CD14-positive monocyte (primary cell): ENCODE results near the gene CAMK2A. TPM values are rescaled to one million over a fixed set of nuclear protein-coding genes. Genes with fewer than 3 reads are reported as not detected.

Experiments used
- DNase-seq, 3 donors: peaks; one replicate each; pipeline ENCODE4 v3.0.0-alpha.2; 2011 to 2022
- H2AFZ ChIP-seq: 2 replicates; pipeline ENCODE4 v1.6.0; 2012; ENCODE audit warnings: mild to moderate bottlenecking, low read depth, low read length, inconsistent platforms; ENCODE audit not compliant: insufficient read depth, poor library complexity, severe bottlenecking
- H3K27ac ChIP-seq, 2 donors: 1 replicate in 1 of 2; 2 replicates in 1 of 2; pipeline ENCODE4 v1.5.1; 2012 to 2013; ENCODE audit warnings: low read length in 2 of 2, control low read depth in 1 of 2, inconsistent platforms in 1 of 2, low read depth in 1 of 2, mild to moderate bottlenecking in 1 of 2
- H3K27me3 ChIP-seq, 2 donors: one replicate each; pipeline versions ENCODE4 v1.6.0 to v1.6.1; 2011 to 2013; ENCODE audit warnings: low read length in 2 of 2; ENCODE audit not compliant: control insufficient read depth in 2 of 2, insufficient read depth in 2 of 2
- H3K36me3 ChIP-seq, 2 donors: replicated peaks in 1 of 2; 1 replicate in 1 of 2; 2 replicates in 1 of 2; pipeline versions ENCODE4 v1.5.1 to v1.6.1; 2012 to 2013; ENCODE audit warnings: low read length in 2 of 2, control low read depth in 1 of 2, inconsistent platforms in 1 of 2, mild to moderate bottlenecking in 1 of 2; ENCODE audit not compliant: insufficient read depth in 2 of 2, control insufficient read depth in 1 of 2
- H3K4me1 ChIP-seq, 2 donors: 1 replicate in 1 of 2; 2 replicates in 1 of 2; pipeline versions ENCODE4 v1.5.1 to v1.6.1; 2012 to 2013; ENCODE audit warnings: low read length in 2 of 2, control low read depth in 1 of 2, inconsistent platforms in 1 of 2, mild to moderate bottlenecking in 1 of 2, moderate library complexity in 1 of 2; ENCODE audit not compliant: insufficient read depth in 2 of 2, control insufficient read depth in 1 of 2
- H3K4me2 ChIP-seq: replicated peaks from 2 replicates; pipeline ENCODE3; 2012; ENCODE audit warnings: low read length, moderate library complexity, mild to moderate bottlenecking; ENCODE audit not compliant: poor library complexity, severe bottlenecking; ENCODE audit errors: extremely low read depth
- H3K4me3 ChIP-seq, 3 experiments: fragments of 200-600 bp in 1 of 3; sonication (generic) in 1 of 3; replicated peaks in 1 of 3; 1 replicate in 2 of 3; 2 replicates in 1 of 3; pipeline ENCODE4 v1.5.1; 2011 to 2013; ENCODE audit warnings: low read length in 3 of 3, mild to moderate bottlenecking in 3 of 3, control low read depth in 2 of 3, low read depth in 2 of 3, inconsistent platforms in 1 of 3, moderate library complexity in 1 of 3
- H3K79me2 ChIP-seq: 2 replicates; pipeline ENCODE4 v1.6.0; 2012; ENCODE audit warnings: mild to moderate bottlenecking, control low read depth, inconsistent platforms, low read length, moderate library complexity; ENCODE audit not compliant: insufficient read depth
- H3K9ac ChIP-seq: 2 replicates; pipeline ENCODE4 v1.6.0; 2017; ENCODE audit warnings: low read length, mild to moderate bottlenecking; ENCODE audit not compliant: insufficient read depth, poor library complexity, severe bottlenecking
- H3K9me3 ChIP-seq, 2 donors: replicated peaks in 1 of 2; 1 replicate in 1 of 2; 2 replicates in 1 of 2; pipeline versions ENCODE4 v1.5.1 to v1.6.1; 2012 to 2013; ENCODE audit warnings: low read length in 2 of 2, control low read depth in 1 of 2; ENCODE audit not compliant: control insufficient read depth in 1 of 2, insufficient read depth in 1 of 2
- H4K20me1 ChIP-seq: 2 replicates; pipeline ENCODE4 v1.6.0; 2012; ENCODE audit warnings: mild to moderate bottlenecking, low read length, control low read depth, moderate library complexity; ENCODE audit not compliant: insufficient read depth
- H3K27ac Mint-ChIP-seq, 7 donors: one replicate each; pipeline ENCODE4 v1.8.0; 2020; ENCODE audit warnings: mild to moderate bottlenecking in 7 of 7, mixed read lengths in 7 of 7, moderate library complexity in 6 of 7, inconsistent platforms in 2 of 7
- H3K27me3 Mint-ChIP-seq, 3 donors: one replicate each; pipeline ENCODE4 v1.8.0; 2021 to 2022; ENCODE audit warnings: low read depth in 3 of 3, mild to moderate bottlenecking in 3 of 3, mixed read lengths in 3 of 3, moderate library complexity in 3 of 3, inconsistent platforms in 1 of 3
- H3K36me3 Mint-ChIP-seq, 2 donors: one replicate each; pipeline ENCODE4 v1.8.0; 2020; ENCODE audit warnings: mixed read lengths in 2 of 2, inconsistent platforms in 1 of 2, mild to moderate bottlenecking in 1 of 2
- H3K4me1 Mint-ChIP-seq: one replicate; pipeline ENCODE4 v1.8.0; 2020; ENCODE audit warnings: mild to moderate bottlenecking, mixed read lengths
- H3K4me3 Mint-ChIP-seq, 2 donors: one replicate each; pipeline ENCODE4 v1.8.0; 2020; ENCODE audit warnings: mild to moderate bottlenecking in 2 of 2, mixed read lengths in 2 of 2, moderate library complexity in 1 of 2
- H3K9me3 Mint-ChIP-seq, 7 donors: one replicate each; pipeline ENCODE4 v1.8.0; 2020 to 2022; ENCODE audit warnings: mixed read lengths in 7 of 7, mild to moderate bottlenecking in 6 of 7, moderate library complexity in 6 of 7, inconsistent platforms in 2 of 7
- CTCF ChIP-seq: fragments of 200-600 bp; IDR thresholded peaks from one replicate; pipeline ENCODE4 v1.8.0; 2022; ENCODE audit warnings: antibody characterized with exemption, mild to moderate bottlenecking
- WGBS: methylation state at CpG from one replicate; pipeline ENCODE4 v1.1.5; 2013; ENCODE audit warnings: missing lambda C conversion rate; ENCODE audit not compliant: insufficient coverage; 5-methylcytosine and 5-hydroxymethylcytosine counted together
- intact Hi-C, 2 donors: fragments of 100-400 bp; cut with micrococcal nuclease; formaldehyde crosslinking; loops; one replicate each; pipeline versions ENCODE4 v1.15.0 to v1.15.1; 2023
- polyA plus RNA-seq, 3 donors: library from polyadenylated mRNA; depleted of rRNA in 1 of 3; unstranded in 2 of 3; stranded (reverse) in 1 of 3; fragments of 300-500 nt in 2 of 3; fragments of >200 nt in 1 of 3; fragmentation: Illumina TruSeq in 2 of 3; gene quantifications; 1 replicate in 2 of 3; 2 replicates in 1 of 3; pipeline ENCODE4 v1.2.3, GENCODE V29; 2012 to 2021

CAMK2A gene
- polyA plus RNA-seq, 3 donors, result not detected

GRCh38 chr5:150172556-150172955 is 117.0 kb downstream of the CAMK2A start:
- Mint-ChIP-seq H3K4me3 (no peak overlapping the region), H3K27ac (no peak overlapping the region), H3K9me3 (peaks cover 0 to 4% (median under 1%) of the 10 kb centered on the region in 7 donors), H3K4me1 (peaks cover under 1% of the 10 kb centered on the region), H3K36me3 (peaks cover 0 to 4% of the 10 kb centered on the region in 2 donors), H3K27me3 (peaks cover 28 to 35% (median 30%) of the 10 kb centered on the region in 3 donors)
- Histone ChIP-seq H4K20me1 (no peaks in the 10 kb centered on the region), H3K9me3 (peaks cover 0 to 7% of the 10 kb centered on the region in 2 donors), H3K4me3 (no peak overlapping the region), H2AFZ (no peak overlapping the region), H3K27ac (no peak overlapping the region), H3K4me2 (no peak overlapping the region), H3K79me2 (no peaks in the 10 kb centered on the region), H3K27me3 (peaks cover 24 to 34% of the 10 kb centered on the region in 2 donors), H3K4me1 (no peaks in the 10 kb centered on the region), H3K36me3 (no peaks in the 10 kb centered on the region), H3K9ac (no peak overlapping the region)
- DNase-seq, result no peak
- 100% methylated on average over 2 of the region's 4 CpGs for WGBS
- intact Hi-C loops, result loop anchor here in 1 of 2 donors (5.0 kb wide), 1 partner anchor 40 kb away; no protein-coding TSS in a partner anchor
- TF ChIP-seq CTCF, result no peak

- Histone ChIP-seq H3K9ac (no peak overlapping the region), H3K27me3 (peaks cover 28 to 38% of the 10 kb centered on the region in 2 donors), H3K79me2 (no peaks in the 10 kb centered on the region), H3K4me2 (no peak overlapping the region), H3K4me3 (no peak overlapping the region), H3K9me3 (peaks cover 0 to 11% of the 10 kb centered on the region in 2 donors), H3K36me3 (no peaks in the 10 kb centered on the region), H2AFZ (no peak overlapping the region), H4K20me1 (no peaks in the 10 kb centered on the region), H3K4me1 (no peaks in the 10 kb centered on the region), H3K27ac (no peak overlapping the region)
- Mint-ChIP-seq H3K27me3 (peaks cover 32 to 39% (median 34%) of the 10 kb centered on the region in 3 donors), H3K4me1 (peaks cover 4% of the 10 kb centered on the region), H3K4me3 (no peak overlapping the region), H3K27ac (no peak overlapping the region), H3K9me3 (peaks cover 0 to 7% (median 4%) of the 10 kb centered on the region in 7 donors), H3K36me3 (peaks cover 0 to 6% of the 10 kb centered on the region in 2 donors)
- no peak for DNase-seq
- no peak for TF ChIP-seq CTCF
- WGBS, result 100% methylated on average over 1 of the region's 1 CpG
- intact Hi-C loops, result loop anchor here in 1 of 2 donors (5.0 kb wide), 1 partner anchor 40 kb away; no protein-coding TSS in a partner anchor
These were observed 117.4 kb downstream of the CAMK2A start for GRCh38 chr5:150172145-150172544.

Other genes with a start within 250 kb of the CAMK2A start
- gene CSF1R, start 203.2 kb downstream of the CAMK2A start, polyA plus RNA-seq, result 100 to 1,000 TPM; 180 to 332 (median 242) TPM
- gene PDGFRB, start 133.9 kb downstream of the CAMK2A start, polyA plus RNA-seq, result under 1 TPM; 0.04 to 0.99 (median 0.20) TPM
- gene CDX1, start 123.0 kb downstream of the CAMK2A start, polyA plus RNA-seq, result not detected
- under 1 TPM in 1 of 3 donors, not detected in 2; 0.07 TPM for gene SLC6A7, start 99.7 kb downstream of the CAMK2A start, polyA plus RNA-seq
- gene ARSI, start 13.1 kb upstream of the CAMK2A start, polyA plus RNA-seq, result not detected
- gene TCOF1, start 67.9 kb upstream of the CAMK2A start, polyA plus RNA-seq, result 10 to 100 TPM in 1 of 3 donors, 1 to 10 TPM in 2; 1.4 to 18.0 (median 2.3) TPM
- gene CD74, start 123.1 kb upstream of the CAMK2A start, polyA plus RNA-seq, result 1,000 to 10,000 TPM; 3,498 to 7,550 (median 4,939) TPM
- 1,000 to 10,000 TPM; 2,768 to 4,675 (median 3,499) TPM for gene RPS14, start 160.0 kb upstream of the CAMK2A start, polyA plus RNA-seq
- gene NDST1, start 218.4 kb upstream of the CAMK2A start, polyA plus RNA-seq, result 10 to 100 TPM in 1 of 3 donors, 1 to 10 TPM in 2; 7.0 to 18.9 (median 7.5) TPM